K562 (cell line): Measurements from ENCODE around the gene ACTL10. TPM values are rescaled to one million over a fixed set of nuclear protein-coding genes. Genes with fewer than 3 reads are reported as not detected.

Source experiments
- ATAC-seq: fragments of 200-7000 bp; cut with Tn5 transposase; 3 replicates; pipeline ENCODE4 v1.9.1; 2020; ENCODE audit warnings: moderate library complexity
- BruUV-seq: library from RNA; stranded (reverse); fragments of 400-500 nt; replicated peaks from 2 replicates; lab custom pipeline; 2021; lab: Mats Ljungman, UMichigan
- CTCF ChIA-PET: fragments of 300-600 bp; formaldehyde crosslinking; extraction: SDS; loops from one replicate; lab custom pipeline; 2021; ENCODE audit warnings: low intra/inter-chr PET ratio; lab: Yijun Ruan, JAX
- POLR2A ChIA-PET: fragments of 300-600, 350-650 bp; sonication (Branson Sonifier 250); formaldehyde crosslinking; extraction: SDS; loops from one replicate; lab custom pipeline; 2021; ENCODE audit warnings: antibody characterized with exemption, inconsistent platforms; lab: Yijun Ruan, JAX
- DNase-seq, 4 experiments: peaks; one replicate each; pipeline versions ENCODE4 v3.0.0 to v3.0.0-alpha.2; 2011 to 2018; ENCODE audit warnings: low spot score in 3 of 4, mixed read lengths in 3 of 4; ENCODE audit errors: extremely low read depth in 1 of 4
- FAIRE-seq: peaks from 2 replicates; lab custom pipeline; 2011; peaks lifted over from hg19 to GRCh38; lab: Jason Lieb, UNC
- H2AFZ ChIP-seq: 2 replicates; pipeline ENCODE4 v1.6.0; 2011; ENCODE audit warnings: low read depth, low read length, control low read depth, inconsistent platforms
- H3K27ac ChIP-seq: fragments of 200-600 bp; 3 replicates; pipeline ENCODE4 v1.8.0; 2011; ENCODE audit warnings: low read depth, mild to moderate bottlenecking, control low read depth, inconsistent platforms, low read length, moderate library complexity, mixed read lengths; ENCODE audit errors: extremely low read depth
- H3K27me3 ChIP-seq, 2 experiments: fragments of 300-600 bp in 1 of 2; 2 replicates in 1 of 2; 3 replicates in 1 of 2; pipeline versions ENCODE4 v1.6.0 to v1.8.0; 2011; ENCODE audit warnings: inconsistent platforms in 2 of 2, low read length in 2 of 2, mild to moderate bottlenecking in 1 of 2, mixed read lengths in 1 of 2, moderate library complexity in 1 of 2; ENCODE audit not compliant: control insufficient read depth in 2 of 2, insufficient read depth in 2 of 2
- H3K36me3 ChIP-seq: fragments of 300-600 bp; 3 replicates; pipeline ENCODE4 v1.8.0; 2011; ENCODE audit warnings: mild to moderate bottlenecking, low read length, inconsistent platforms; ENCODE audit not compliant: control insufficient read depth, insufficient read depth
- H3K4me1 ChIP-seq, 2 experiments: fragments of 200-600 bp in 1 of 2; replicated peaks in 1 of 2; 2 replicates in 1 of 2; 3 replicates in 1 of 2; pipeline versions ENCODE4 v1.5.1 to v1.8.0; 2011; ENCODE audit warnings: inconsistent platforms in 2 of 2, low read length in 2 of 2, mild to moderate bottlenecking in 1 of 2, mixed read lengths in 1 of 2, moderate library complexity in 1 of 2; ENCODE audit not compliant: control insufficient read depth in 2 of 2, insufficient read depth in 2 of 2
- H3K4me2 ChIP-seq: 2 replicates; pipeline ENCODE4 v1.6.1; 2011; ENCODE audit warnings: low read length, control low read depth, inconsistent platforms, mixed read lengths; ENCODE audit not compliant: insufficient read depth
- H3K4me3 ChIP-seq: fragments of 200-600 bp; sonication (generic), shearing (Covaris generic); 2 replicates; pipeline ENCODE4 v1.5.1; 2016; ENCODE audit warnings: control low read depth, inconsistent platforms
- H3K79me2 ChIP-seq: fragments of 200-600 bp; 3 replicates; pipeline ENCODE4 v1.8.0; 2011; ENCODE audit warnings: low read length, inconsistent platforms; ENCODE audit not compliant: control insufficient read depth, insufficient read depth
- H3K9ac ChIP-seq, 2 experiments: 2 replicates each; pipeline versions ENCODE4 v1.6.0 to v1.6.1; 2011; ENCODE audit warnings: low read depth in 2 of 2, low read length in 2 of 2, control low read depth in 1 of 2, inconsistent platforms in 1 of 2, mild to moderate bottlenecking in 1 of 2, mixed read lengths in 1 of 2; ENCODE audit not compliant: insufficient read depth in 1 of 2
- H3K9me1 ChIP-seq: one replicate; pipeline ENCODE4 v1.6.0; 2011; ENCODE audit warnings: inconsistent platforms, mild to moderate bottlenecking, low read length, moderate library complexity; ENCODE audit not compliant: control insufficient read depth, insufficient read depth
- H3K9me3 ChIP-seq: replicated peaks from 2 replicates; pipeline ENCODE4 v1.5.1; 2011; ENCODE audit warnings: low read depth, low read length, inconsistent platforms; ENCODE audit not compliant: control insufficient read depth, insufficient read depth
- H4K20me1 ChIP-seq: replicated peaks from 2 replicates; pipeline ENCODE4 v1.6.1; 2011; ENCODE audit warnings: low read length, inconsistent platforms, mixed read lengths; ENCODE audit not compliant: control insufficient read depth, insufficient read depth
- ATF1 ChIP-seq, 2 experiments: fragments of 450-650 bp in 1 of 2; IDR thresholded peaks; 2 replicates each; pipeline ENCODE4 v1.6.1; 2016; ENCODE audit warnings: missing compliant biosample characterization in 1 of 2, missing genetic modification characterization in 1 of 2
- BRD9 ChIP-seq: fragments of 450-650 bp; IDR thresholded peaks from 2 replicates; pipeline ENCODE4 v1.6.1; 2018; ENCODE audit warnings: low read depth; ENCODE audit not compliant: partially characterized antibody
- CCAR2 ChIP-seq: fragments of 200-400 bp; formaldehyde crosslinking; IDR thresholded peaks from 2 replicates; pipeline ENCODE4 v1.6.1; 2017; ENCODE audit warnings: mild to moderate bottlenecking, low read depth, low read length
- HCFC1 ChIP-seq: IDR thresholded peaks from 2 replicates; pipeline ENCODE4 v1.6.1; 2012; ENCODE audit warnings: low read depth, low read length, improper control_type of control experiment
- IFI16 ChIP-seq: fragments of 250-450 bp; sonication (Bioruptor Pico); IDR thresholded peaks from 2 replicates; pipeline ENCODE4 v2.1.2; 2022; ENCODE audit warnings: mild to moderate bottlenecking, inconsistent platforms
- KAT8 ChIP-seq: fragments of 450-650 bp; IDR thresholded peaks from 2 replicates; pipeline ENCODE4 v1.6.1; 2016; ENCODE audit warnings: low read depth, mild to moderate bottlenecking
- KDM1A ChIP-seq, 2 experiments: fragments of 450-650 bp; IDR thresholded peaks; 2 replicates each; pipeline ENCODE4 v1.6.1; 2016; ENCODE audit warnings: mild to moderate bottlenecking in 2 of 2
- NR4A1 ChIP-seq, 2 experiments: fragments of 250-450 bp in 1 of 2; fragments of 450-650 bp in 1 of 2; sonication (Bioruptor Pico) in 1 of 2; IDR thresholded peaks; 2 replicates each; pipeline versions ENCODE4 v1.4.0 to v1.6.1; 2016 to 2020; ENCODE audit warnings: mild to moderate bottlenecking in 2 of 2, missing compliant biosample characterization in 1 of 2, missing genetic modification characterization in 1 of 2, moderate library complexity in 1 of 2
- PML ChIP-seq: IDR thresholded peaks from 2 replicates; pipeline ENCODE4 v1.6.1; 2012; ENCODE audit warnings: low read length, inconsistent platforms
- PRDM10 ChIP-seq: fragments of 450-650 bp; IDR thresholded peaks from 2 replicates; pipeline ENCODE4 v1.6.1; 2018; ENCODE audit not compliant: partially characterized antibody
- RAD51 ChIP-seq: fragments of 450-650 bp; IDR thresholded peaks from 2 replicates; pipeline ENCODE4 v1.7.1; 2016; ENCODE audit warnings: low read depth, mild to moderate bottlenecking, borderline replicate concordance
- RB1 ChIP-seq: fragments of 450-650 bp; IDR thresholded peaks from 2 replicates; pipeline ENCODE4 v1.6.1; 2017; ENCODE audit warnings: low read depth, mild to moderate bottlenecking
- RBM25 ChIP-seq: fragments of 200-400 bp; formaldehyde crosslinking; IDR thresholded peaks from 2 replicates; pipeline ENCODE4 v1.6.1; 2018; ENCODE audit warnings: low read length, low read depth, moderate library complexity; ENCODE audit not compliant: severe bottlenecking
- SMARCA5 ChIP-seq: fragments of 450-650 bp; IDR thresholded peaks from 2 replicates; pipeline ENCODE4 v1.6.1; 2016
- TARDBP ChIP-seq: fragments of 450-650 bp; IDR thresholded peaks from 2 replicates; pipeline ENCODE4 v1.6.1; 2016
- TEAD2 ChIP-seq: fragments of 450-650 bp; IDR thresholded peaks from 2 replicates; pipeline ENCODE4 v1.6.1; 2016; ENCODE audit warnings: missing genetic modification characterization, control low read depth, missing compliant biosample characterization
- ZFP36 ChIP-seq: fragments of 150-350 bp; IDR thresholded peaks from 2 replicates; pipeline ENCODE4 v1.6.1; 2018; ENCODE audit warnings: low read length, low read depth; ENCODE audit not compliant: partially characterized antibody
- ZNF212 ChIP-seq: fragments of 450-650 bp; formaldehyde crosslinking; IDR thresholded peaks from 2 replicates; pipeline ENCODE4 v1.4.0; 2020; ENCODE audit warnings: mild to moderate bottlenecking
- WGBS: fragments of 100-300 bp; shearing (Covaris generic); methylation state at CpG from one replicate; pipeline ENCODE4 v1.1.6; 2016; ENCODE audit warnings: low coverage, mixed read lengths; ENCODE audit not compliant: insufficient coverage; ENCODE audit errors: missing lambda C conversion rate; 5-methylcytosine and 5-hydroxymethylcytosine counted together
- in situ Hi-C: fragments of 300-500 bp; cut with MboI; formaldehyde crosslinking; loops from 4 replicates; pipeline ENCODE4 v1.15.0; 2018; ENCODE audit warnings: inconsistent platforms, mixed read lengths
- intact Hi-C: fragments of 100-400 bp; cut with micrococcal nuclease; formaldehyde crosslinking; loops from 2 replicates; pipeline ENCODE4 v1.14.2; 2022
- polyA plus RNA-seq, 8 experiments: library from polyadenylated mRNA; depleted of rRNA in 4 of 8; stranded (reverse) in 5 of 8; unstranded in 3 of 8; fragments of >200 nt; fragmentation: Nextera tagmentation in 2 of 8; fragmentation: Illumina TruSeq in 1 of 8; extraction: Ambion mirVana in 2 of 8; extraction: Trizol in 1 of 8; gene quantifications; 2 replicates each; pipeline versions ENCODE4 v1.2.1 to v1.2.3, GENCODE V29; 2011 to 2014; ENCODE audit warnings: inconsistent platforms in 1 of 8, missing spikeins in 1 of 8
- total RNA-seq, 7 experiments: library from RNA; depleted of rRNA in 6 of 7; stranded (reverse); fragments of >200 nt in 6 of 7; fragmentation: Illumina TruSeq in 2 of 7; extraction: Trizol in 2 of 7; gene quantifications; 2 replicates each; pipeline versions ENCODE4 v1.2.1 to v1.2.3, GENCODE V29; 2011 to 2021; ENCODE audit warnings: low replicate concordance in 1 of 7
- TF ChIP-seq, protein P1 (sequence below): sonication (generic); formaldehyde crosslinking; IDR thresholded peaks from 2 replicates; pipeline ENCODE4 v1.8.0; 2023; ENCODE audit warnings: mild to moderate bottlenecking, missing genetic modification reagents

The ACTL10 gene
- total and polyA plus RNA-seq, 9 of the 15 experiments (the other 6 are each of a cell fraction or from before 2014, with no cell fraction given) = 0.07 to 0.14 TPM; not detected in 7

DNA sequence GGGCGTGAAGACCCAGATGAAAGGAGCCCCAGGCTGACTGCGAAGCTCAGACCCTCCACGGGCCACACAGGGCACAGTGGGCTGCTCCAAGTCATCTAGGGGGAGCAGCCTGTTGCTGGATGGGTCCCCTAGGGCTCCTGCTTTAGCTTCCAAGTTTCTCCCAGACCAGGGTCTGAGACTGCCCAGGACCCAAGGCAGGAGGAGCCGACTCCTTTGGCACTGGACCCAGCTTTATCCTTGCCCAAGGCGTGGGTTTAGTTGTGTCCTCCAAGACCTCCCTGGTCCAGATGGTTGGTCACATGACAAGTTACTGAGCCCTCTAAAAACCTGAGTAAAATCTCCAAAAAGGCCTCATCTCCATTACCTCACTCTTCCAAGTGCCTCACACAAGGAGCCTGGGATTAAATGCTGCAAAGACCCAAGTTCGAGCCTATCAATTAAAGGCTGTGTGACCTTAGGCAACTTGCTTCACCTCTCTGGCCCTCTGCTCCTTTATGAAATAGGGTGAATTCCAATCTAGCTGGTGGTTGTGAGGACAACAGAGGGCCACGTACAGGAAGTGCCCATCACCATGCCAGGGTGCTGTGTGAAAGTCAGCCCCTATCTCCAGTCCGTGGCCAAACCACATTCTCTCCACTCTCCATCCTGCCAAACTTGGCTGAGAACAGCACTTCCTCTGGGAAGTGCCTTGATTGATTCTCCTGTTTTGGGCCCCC is 5.0 kb downstream of the ACTL10 start:
- Histone ChIP-seq H3K9me1 (peaks cover 5% of the 10 kb centered on the region), H2AFZ (no peak overlapping the region), H3K27me3 (no peaks in the 10 kb centered on the region), H3K4me1 (peaks cover 17 to 61% of the 10 kb centered on the region in 2 experiments), H4K20me1 (peaks cover 7% of the 10 kb centered on the region; the same call in 1 of the 2 replicates), H3K36me3 (peaks cover 63% of the 10 kb centered on the region), H3K27ac (no peak overlapping the region), H3K4me3 (peak overlapping the region; percentile 86; the same call in 1 of the 2 replicates), H3K9me3 (no peaks in the 10 kb centered on the region), H3K9ac (peak overlapping the region in 1 of 2 experiments; percentile 99; a peak in 1 of 4 replicates), H3K4me2 (no peak overlapping the region), H3K79me2 (peaks cover 34% of the 10 kb centered on the region)
- TSS peak; percentile 48 for BruUV-seq
- 86% methylated on average over 8 of the region's 8 CpGs for WGBS
- intact Hi-C loops = no loop called here
- CTCF ChIA-PET = no interaction called here
- in situ Hi-C loops = no loop called here
- ATAC-seq (no peak), FAIRE-seq (peak; percentile 11), DNase-seq (no peak)
- POLR2A ChIA-PET = interaction anchor here (0.6 to 1.9 kb wide), 5 partner anchors 8 to 219 kb away, joined by 3 to 25 read pairs (median 3); no protein-coding TSS in a partner anchor
- TF ChIP-seq RBM25 = peak; percentile 89
- TF ChIP-seq KAT8 = no peak
- no peak for TF ChIP-seq ZNF212 (CRISPR knock-in tag)
- no peak for TF ChIP-seq TEAD2 (tag)
- peak; percentile 84 for TF ChIP-seq ZFP36
- no peak for TF ChIP-seq RB1
- TF ChIP-seq PML = no peak
- peak; percentile 25 for TF ChIP-seq PRDM10
- TF ChIP-seq CCAR2 = no peak
- no peak for TF ChIP-seq HCFC1
- TF ChIP-seq KDM1A (IDR thresholded peaks at IDR 0.05) = peak; percentile 53 to 72; a peak in 3 of 4 replicates
- 0 out of 2 replicates have a peak, but pooled peaks have one; percentile 23 for TF ChIP-seq SMARCA5
- TF ChIP-seq NR4A1 (CRISPR knock-in tag; IDR thresholded peaks at IDR 0.05) = no peak
- TF ChIP-seq NR4A1 (tag; IDR thresholded peaks at IDR 0.05) = no peak
- TF ChIP-seq, protein P1, sequence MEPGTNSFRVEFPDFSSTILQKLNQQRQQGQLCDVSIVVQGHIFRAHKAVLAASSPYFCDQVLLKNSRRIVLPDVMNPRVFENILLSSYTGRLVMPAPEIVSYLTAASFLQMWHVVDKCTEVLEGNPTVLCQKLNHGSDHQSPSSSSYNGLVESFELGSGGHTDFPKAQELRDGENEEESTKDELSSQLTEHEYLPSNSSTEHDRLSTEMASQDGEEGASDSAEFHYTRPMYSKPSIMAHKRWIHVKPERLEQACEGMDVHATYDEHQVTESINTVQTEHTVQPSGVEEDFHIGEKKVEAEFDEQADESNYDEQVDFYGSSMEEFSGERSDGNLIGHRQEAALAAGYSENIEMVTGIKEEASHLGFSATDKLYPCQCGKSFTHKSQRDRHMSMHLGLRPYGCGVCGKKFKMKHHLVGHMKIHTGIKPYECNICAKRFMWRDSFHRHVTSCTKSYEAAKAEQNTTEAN (CRISPR knock-in tag) = no peak
- TF ChIP-seq ATF1 (CRISPR knock-in tag; IDR thresholded peaks at IDR 0.05) = no peak
- TF ChIP-seq ATF1 (tag; IDR thresholded peaks at IDR 0.05) = no peak
- TF ChIP-seq TARDBP = no peak
- peak; percentile 41 for TF ChIP-seq BRD9
- no peak for TF ChIP-seq IFI16
- TF ChIP-seq RAD51 = peak; percentile 34; the same call in 1 of the 2 replicates
